ENCODE measurements around the gene GRXCR1.
A peak's percentile ranks its signal among the peaks of the same experiment; 100 is the strongest.

Gene GRXCR1

GRCh38 chr4:42928582-42928981 lies 36.1 kb downstream of the GRXCR1 start:
- Histone ChIP-seq H3K9me3 (ENCODE audit: control insufficient read depth, low read length) (no peaks in the 10 kb centered on the region), H3K36me3 (ENCODE audit: control insufficient read depth, insufficient read depth, low read length, severe bottlenecking) (no peaks in the 10 kb centered on the region), H3K27me3 (replicated peaks; ENCODE audit: control insufficient read depth, insufficient read depth, low read length) (no peaks in the 10 kb centered on the region), H3K9ac (ENCODE audit: low read length) (no peak overlapping the region), H3K4me1 (ENCODE audit: control insufficient read depth, insufficient read depth, low read length) (no peaks in the 10 kb centered on the region), H3K4me3 (ENCODE audit: low read length) (no peak overlapping the region)
- DNase-seq (ENCODE audit: low read depth) = no peak

GRCh38 chr4:42942216-42942615 lies 49.7 kb downstream of the GRXCR1 start:
- Histone ChIP-seq H3K4me1 (ENCODE audit: control insufficient read depth, insufficient read depth, low read length) (no peaks in the 10 kb centered on the region), H3K4me3 (ENCODE audit: low read length) (no peak overlapping the region), H3K9ac (ENCODE audit: low read length) (no peak overlapping the region), H3K36me3 (ENCODE audit: control insufficient read depth, insufficient read depth, low read length, severe bottlenecking) (no peaks in the 10 kb centered on the region), H3K9me3 (ENCODE audit: control insufficient read depth, low read length) (no peaks in the 10 kb centered on the region), H3K27me3 (replicated peaks; ENCODE audit: control insufficient read depth, insufficient read depth, low read length) (no peaks in the 10 kb centered on the region)
- no peak for DNase-seq (ENCODE audit: low read depth)

- Histone ChIP-seq H3K36me3 (ENCODE audit: control insufficient read depth, insufficient read depth, low read length, severe bottlenecking) (no peaks in the 10 kb centered on the region), H3K9me3 (ENCODE audit: control insufficient read depth, low read length) (no peaks in the 10 kb centered on the region), H3K4me3 (ENCODE audit: low read length) (no peak overlapping the region), H3K9ac (ENCODE audit: low read length) (no peak overlapping the region), H3K27me3 (replicated peaks; ENCODE audit: control insufficient read depth, insufficient read depth, low read length) (no peaks in the 10 kb centered on the region), H3K4me1 (ENCODE audit: control insufficient read depth, insufficient read depth, low read length) (no peaks in the 10 kb centered on the region)
- no peak for DNase-seq (ENCODE audit: low read depth)
These were observed 53.4 kb downstream of the GRXCR1 start for GRCh38 chr4:42945874-42946273.

GRCh38 chr4:42953321-42953720 lies 60.8 kb downstream of the GRXCR1 start:
- no peak for DNase-seq (ENCODE audit: low read depth)
- Histone ChIP-seq H3K27me3 (replicated peaks; ENCODE audit: control insufficient read depth, insufficient read depth, low read length) (no peaks in the 10 kb centered on the region), H3K4me3 (ENCODE audit: low read length) (no peak overlapping the region)

GRCh38 chr4:42954963-42955669 lies 62.6 kb downstream of the GRXCR1 start:
- no peak overlapping the region for H3K9ac ChIP-seq (ENCODE audit: low read length)
- H3K36me3 ChIP-seq (ENCODE audit: control insufficient read depth, insufficient read depth, low read length, severe bottlenecking) = no peaks in the 10 kb centered on the region
- DNase-seq (ENCODE audit: low read depth) = no peak
- H3K4me1 ChIP-seq (ENCODE audit: control insufficient read depth, insufficient read depth, low read length) = no peaks in the 10 kb centered on the region
- no peak overlapping the region for H3K4me3 ChIP-seq (ENCODE audit: low read length)
- H3K27me3 ChIP-seq (replicated peaks; ENCODE audit: control insufficient read depth, insufficient read depth, low read length) = no peaks in the 10 kb centered on the region
- no peaks in the 10 kb centered on the region for H3K9me3 ChIP-seq (ENCODE audit: control insufficient read depth, low read length)

More at GRCh38 chr4:42953321-42953720, 60.8 kb downstream of the GRXCR1 start:
- Histone ChIP-seq H3K4me1 (ENCODE audit: control insufficient read depth, insufficient read depth, low read length) (no peaks in the 10 kb centered on the region), H3K9ac (ENCODE audit: low read length) (no peak overlapping the region), H3K9me3 (ENCODE audit: control insufficient read depth, low read length) (no peaks in the 10 kb centered on the region), H3K36me3 (ENCODE audit: control insufficient read depth, insufficient read depth, low read length, severe bottlenecking) (no peaks in the 10 kb centered on the region)

- no peaks in the 10 kb centered on the region for H3K9me3 ChIP-seq (ENCODE audit: control insufficient read depth, low read length)
- no peaks in the 10 kb centered on the region for H3K36me3 ChIP-seq (ENCODE audit: control insufficient read depth, insufficient read depth, low read length, severe bottlenecking)
- H3K9ac ChIP-seq (ENCODE audit: low read length) = no peak overlapping the region
- no peak overlapping the region for H3K4me3 ChIP-seq (ENCODE audit: low read length)
- no peaks in the 10 kb centered on the region for H3K27me3 ChIP-seq (replicated peaks; ENCODE audit: control insufficient read depth, insufficient read depth, low read length)
- no peaks in the 10 kb centered on the region for H3K4me1 ChIP-seq (ENCODE audit: control insufficient read depth, insufficient read depth, low read length)
- DNase-seq (ENCODE audit: low read depth) = no peak
These were observed 63.4 kb downstream of the GRXCR1 start for GRCh38 chr4:42955746-42956505.

GRCh38 chr4:42965326-42965725 lies 72.8 kb downstream of the GRXCR1 start:
- H3K4me3 ChIP-seq (ENCODE audit: low read length) = no peak overlapping the region
- H3K36me3 ChIP-seq (ENCODE audit: control insufficient read depth, insufficient read depth, low read length, severe bottlenecking) = no peaks in the 10 kb centered on the region
- no peak overlapping the region for H3K9ac ChIP-seq (ENCODE audit: low read length)
- DNase-seq (ENCODE audit: low read depth) = no peak
- no peaks in the 10 kb centered on the region for H3K9me3 ChIP-seq (ENCODE audit: control insufficient read depth, low read length)
- H3K4me1 ChIP-seq (ENCODE audit: control insufficient read depth, insufficient read depth, low read length) = no peaks in the 10 kb centered on the region
- H3K27me3 ChIP-seq (replicated peaks; ENCODE audit: control insufficient read depth, insufficient read depth, low read length) = no peaks in the 10 kb centered on the region

- H3K27me3 ChIP-seq (replicated peaks; ENCODE audit: control insufficient read depth, insufficient read depth, low read length) = no peaks in the 10 kb centered on the region
- no peaks in the 10 kb centered on the region for H3K4me1 ChIP-seq (ENCODE audit: control insufficient read depth, insufficient read depth, low read length)
- no peak overlapping the region for H3K4me3 ChIP-seq (ENCODE audit: low read length)
- no peaks in the 10 kb centered on the region for H3K36me3 ChIP-seq (ENCODE audit: control insufficient read depth, insufficient read depth, low read length, severe bottlenecking)
- no peak overlapping the region for H3K9ac ChIP-seq (ENCODE audit: low read length)
- H3K9me3 ChIP-seq (ENCODE audit: control insufficient read depth, low read length) = peaks cover 7% of the 10 kb centered on the region
- no peak for DNase-seq (ENCODE audit: low read depth)
These were observed 93.5 kb downstream of the GRXCR1 start for GRCh38 chr4:42985976-42986375.

- Histone ChIP-seq H3K4me3 (ENCODE audit: low read length) (no peak overlapping the region), H3K36me3 (ENCODE audit: control insufficient read depth, insufficient read depth, low read length, severe bottlenecking) (no peaks in the 10 kb centered on the region), H3K4me1 (ENCODE audit: control insufficient read depth, insufficient read depth, low read length) (no peaks in the 10 kb centered on the region), H3K9ac (ENCODE audit: low read length) (no peak overlapping the region), H3K27me3 (replicated peaks; ENCODE audit: control insufficient read depth, insufficient read depth, low read length) (no peaks in the 10 kb centered on the region), H3K9me3 (ENCODE audit: control insufficient read depth, low read length) (peaks cover 5% of the 10 kb centered on the region)
- peak; percentile 6 for DNase-seq (ENCODE audit: low read depth)
These were observed 102.9 kb downstream of the GRXCR1 start for GRCh38 chr4:42995343-42995944.

GRCh38 chr4:43008793-43009192 lies 116.3 kb downstream of the GRXCR1 start:
- DNase-seq (ENCODE audit: low read depth) = no peak
- Histone ChIP-seq H3K4me3 (ENCODE audit: low read length) (no peak overlapping the region), H3K27me3 (replicated peaks; ENCODE audit: control insufficient read depth, insufficient read depth, low read length) (no peaks in the 10 kb centered on the region), H3K36me3 (ENCODE audit: control insufficient read depth, insufficient read depth, low read length, severe bottlenecking) (no peaks in the 10 kb centered on the region), H3K4me1 (ENCODE audit: control insufficient read depth, insufficient read depth, low read length) (no peaks in the 10 kb centered on the region), H3K9ac (ENCODE audit: low read length) (no peak overlapping the region), H3K9me3 (ENCODE audit: control insufficient read depth, low read length) (peaks cover 4% of the 10 kb centered on the region)

- Histone ChIP-seq H3K4me3 (ENCODE audit: low read length) (no peak overlapping the region), H3K9ac (ENCODE audit: low read length) (no peak overlapping the region), H3K36me3 (ENCODE audit: control insufficient read depth, insufficient read depth, low read length, severe bottlenecking) (no peaks in the 10 kb centered on the region), H3K9me3 (ENCODE audit: control insufficient read depth, low read length) (no peaks in the 10 kb centered on the region), H3K4me1 (ENCODE audit: control insufficient read depth, insufficient read depth, low read length) (no peaks in the 10 kb centered on the region), H3K27me3 (replicated peaks; ENCODE audit: control insufficient read depth, insufficient read depth, low read length) (no peaks in the 10 kb centered on the region)
- DNase-seq (ENCODE audit: low read depth) = no peak
These were observed 121.7 kb downstream of the GRXCR1 start for GRCh38 chr4:43014256-43014655.

Measured in adipocyte (in vitro differentiated cells).